Hepatocyte (in vitro differentiated cells): ENCODE measurements around the gene FAM124A. TPM values are rescaled to one million over a fixed set of nuclear protein-coding genes. Genes with fewer than 3 reads are reported as not detected.

Experiments used
- DNase-seq: peaks from one replicate; pipeline ENCODE4 v3.0.0-alpha.2; 2016; ENCODE audit warnings: low spot score
- H2AFZ ChIP-seq: fragments of 200-600 bp; sonication (generic); 2 replicates; pipeline ENCODE4 v1.6.0; 2016; ENCODE audit warnings: antibody characterized with exemption, mild to moderate bottlenecking
- H3K27ac ChIP-seq: fragments of 200-600 bp; sonication (generic); 2 replicates; pipeline ENCODE4 v1.5.1; 2016; ENCODE audit warnings: mild to moderate bottlenecking
- H3K27me3 ChIP-seq: fragments of 200-600 bp; sonication (generic); 2 replicates; pipeline ENCODE4 v1.6.1; 2016
- H3K36me3 ChIP-seq: fragments of 200-600 bp; sonication (generic); replicated peaks from 2 replicates; pipeline ENCODE4 v1.5.1; 2016; ENCODE audit warnings: low read depth; ENCODE audit not compliant: insufficient read depth
- H3K4me1 ChIP-seq: fragments of 200-600 bp; sonication (generic); 2 replicates; pipeline ENCODE4 v1.5.1; 2016; ENCODE audit warnings: mild to moderate bottlenecking, moderate library complexity; ENCODE audit not compliant: insufficient read depth
- H3K4me2 ChIP-seq: fragments of 200-600 bp; sonication (generic); 2 replicates; pipeline ENCODE4 v1.6.0; 2016
- H3K4me3 ChIP-seq: fragments of 200-600 bp; sonication (generic); 2 replicates; pipeline ENCODE4 v1.5.1; 2016; ENCODE audit warnings: mild to moderate bottlenecking
- H3K79me2 ChIP-seq: fragments of 200-600 bp; sonication (generic); 2 replicates; pipeline ENCODE4 v1.6.0; 2017; ENCODE audit warnings: mild to moderate bottlenecking
- H3K9me2 ChIP-seq: fragments of 200-600 bp; sonication (generic); replicated peaks from 2 replicates; pipeline ENCODE4 v1.6.0; 2017; ENCODE audit warnings: mild to moderate bottlenecking; ENCODE audit not compliant: insufficient read depth
- H3K9me3 ChIP-seq: fragments of 200-600 bp; sonication (generic); 2 replicates; pipeline ENCODE4 v1.5.1; 2016; ENCODE audit warnings: low read depth, mild to moderate bottlenecking
- H4K20me1 ChIP-seq: fragments of 200-600 bp; sonication (generic); 2 replicates; pipeline ENCODE4 v1.6.0; 2016; ENCODE audit warnings: mild to moderate bottlenecking; ENCODE audit not compliant: insufficient read depth, poor library complexity, severe bottlenecking
- EZH2 ChIP-seq: fragments of 200-600 bp; sonication (generic); IDR thresholded peaks from 2 replicates; pipeline ENCODE4 v1.6.1; 2016; ENCODE audit warnings: antibody characterized with exemption, mild to moderate bottlenecking, borderline replicate concordance
- EZH2phosphoT487 ChIP-seq: fragments of 200-600 bp; sonication (generic); IDR thresholded peaks from one replicate; pipeline ENCODE4 v1.6.1; 2018; ENCODE audit warnings: antibody characterized with exemption, mild to moderate bottlenecking, low read depth, moderate library complexity; ENCODE audit not compliant: unreplicated experiment, severe bottlenecking
- WGBS: methylation state at CpG from one replicate; pipeline ENCODE4 v1.1.6; 2016; ENCODE audit warnings: low lambda C conversion rate; ENCODE audit errors: missing lambda C conversion rate; 5-methylcytosine and 5-hydroxymethylcytosine counted together
- polyA plus RNA-seq: library from polyadenylated mRNA; unstranded; fragments of >200 nt; fragmentation: Nextera tagmentation; extraction: Ambion mirVana; gene quantifications from 2 replicates; pipeline ENCODE4 v1.2.1, GENCODE V29; 2016
- total RNA-seq: library from RNA; depleted of rRNA; stranded (reverse); fragments of >200 nt; gene quantifications from 2 replicates; pipeline ENCODE4 v1.2.3, GENCODE V29; 2014
- TF ChIP-seq, protein P1 (sequence below): fragments of 200-600 bp; sonication (generic); IDR thresholded peaks from 2 replicates; pipeline ENCODE4 v1.5.1; 2016; ENCODE audit warnings: antibody characterized with exemption, mild to moderate bottlenecking; ENCODE audit not compliant: poor library complexity

FAM124A gene
- total and polyA plus RNA-seq, 2 experiments from 2014 or later, result 0.60 to 1.7 TPM

DNA sequence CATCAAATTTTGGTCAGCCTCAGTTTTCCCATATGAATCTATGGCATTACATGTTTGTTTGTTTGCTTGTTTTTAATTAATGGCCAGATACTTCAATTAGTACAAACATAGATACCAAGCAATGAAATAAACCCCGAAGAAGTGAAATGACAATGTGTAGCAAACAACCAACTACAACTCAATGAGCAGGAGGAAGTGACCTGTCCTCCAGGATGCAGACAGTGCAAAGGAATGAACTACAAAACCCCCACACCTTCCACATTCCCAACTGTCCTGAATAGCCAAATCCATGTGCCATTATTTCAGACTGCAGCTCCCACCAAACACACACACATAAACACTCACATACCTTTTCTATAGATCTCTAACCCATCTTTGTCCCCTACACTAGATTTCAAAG is 45.0 kb upstream of the FAM124A start:
- Histone ChIP-seq H3K9me3 (no peaks in the 10 kb centered on the region), H4K20me1 (no peaks in the 10 kb centered on the region), H3K36me3 (no peaks in the 10 kb centered on the region), H3K27ac (no peak overlapping the region), H2AFZ (no peak overlapping the region), H3K4me2 (no peak overlapping the region), H3K27me3 (peaks cover 3% of the 10 kb centered on the region), H3K9me2 (no peaks in the 10 kb centered on the region), H3K4me1 (no peaks in the 10 kb centered on the region), H3K4me3 (no peak overlapping the region), H3K79me2 (no peaks in the 10 kb centered on the region)
- 94% methylated on average over 1 of the region's 1 CpG for WGBS
- DNase-seq, result no peak
- TF ChIP-seq EZH2phosphoT487, result no peak
- TF ChIP-seq, protein P1, sequence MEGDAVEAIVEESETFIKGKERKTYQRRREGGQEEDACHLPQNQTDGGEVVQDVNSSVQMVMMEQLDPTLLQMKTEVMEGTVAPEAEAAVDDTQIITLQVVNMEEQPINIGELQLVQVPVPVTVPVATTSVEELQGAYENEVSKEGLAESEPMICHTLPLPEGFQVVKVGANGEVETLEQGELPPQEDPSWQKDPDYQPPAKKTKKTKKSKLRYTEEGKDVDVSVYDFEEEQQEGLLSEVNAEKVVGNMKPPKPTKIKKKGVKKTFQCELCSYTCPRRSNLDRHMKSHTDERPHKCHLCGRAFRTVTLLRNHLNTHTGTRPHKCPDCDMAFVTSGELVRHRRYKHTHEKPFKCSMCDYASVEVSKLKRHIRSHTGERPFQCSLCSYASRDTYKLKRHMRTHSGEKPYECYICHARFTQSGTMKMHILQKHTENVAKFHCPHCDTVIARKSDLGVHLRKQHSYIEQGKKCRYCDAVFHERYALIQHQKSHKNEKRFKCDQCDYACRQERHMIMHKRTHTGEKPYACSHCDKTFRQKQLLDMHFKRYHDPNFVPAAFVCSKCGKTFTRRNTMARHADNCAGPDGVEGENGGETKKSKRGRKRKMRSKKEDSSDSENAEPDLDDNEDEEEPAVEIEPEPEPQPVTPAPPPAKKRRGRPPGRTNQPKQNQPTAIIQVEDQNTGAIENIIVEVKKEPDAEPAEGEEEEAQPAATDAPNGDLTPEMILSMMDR, result no peak
- no peak for TF ChIP-seq EZH2

DNA sequence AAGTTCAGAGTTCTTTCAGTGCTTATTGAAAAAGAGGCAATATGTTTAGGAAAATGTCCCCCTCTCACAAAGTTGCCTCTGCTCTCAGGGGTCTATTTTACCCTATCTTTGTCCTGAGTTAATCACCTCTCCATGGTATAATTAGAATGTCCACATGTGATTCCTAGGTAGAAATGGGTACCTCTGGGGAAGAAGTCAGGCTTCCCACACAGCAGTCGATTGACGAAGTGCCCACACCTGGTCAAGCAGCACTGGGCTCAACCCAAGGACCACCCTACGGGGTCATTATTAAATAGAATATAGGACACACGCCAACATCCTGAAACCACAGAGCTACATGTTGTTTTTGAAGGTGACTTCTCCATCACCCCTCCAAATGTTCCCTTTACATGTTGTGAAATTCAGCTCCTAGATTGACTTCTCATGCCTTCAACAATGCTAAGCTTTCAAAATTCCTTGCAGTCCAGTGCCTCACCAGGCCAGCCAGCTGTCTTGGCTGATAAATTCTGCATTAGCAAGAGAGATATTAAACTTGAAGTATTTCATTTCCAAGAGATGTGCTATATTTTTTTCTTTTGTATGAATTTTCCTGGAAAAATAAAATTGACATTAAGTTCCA is 43.6 kb upstream of the FAM124A start:
- no peaks in the 10 kb centered on the region for H4K20me1 ChIP-seq
- no peaks in the 10 kb centered on the region for H3K36me3 ChIP-seq
- H3K9me3 ChIP-seq, result no peaks in the 10 kb centered on the region
- H3K79me2 ChIP-seq, result no peaks in the 10 kb centered on the region
- no peak overlapping the region for H3K27ac ChIP-seq
- H3K27me3 ChIP-seq, result peaks cover 11% of the 10 kb centered on the region
- TF ChIP-seq, protein P1, result no peak
- TF ChIP-seq EZH2, result no peak
- no peak for TF ChIP-seq EZH2phosphoT487
- 94% methylated on average over 4 of the region's 4 CpGs for WGBS
- H2AFZ ChIP-seq, result no peak overlapping the region
- no peak overlapping the region for H3K4me3 ChIP-seq
- no peaks in the 10 kb centered on the region for H3K4me1 ChIP-seq
- no peaks in the 10 kb centered on the region for H3K9me2 ChIP-seq
- DNase-seq, result no peak
- no peak overlapping the region for H3K4me2 ChIP-seq

DNA sequence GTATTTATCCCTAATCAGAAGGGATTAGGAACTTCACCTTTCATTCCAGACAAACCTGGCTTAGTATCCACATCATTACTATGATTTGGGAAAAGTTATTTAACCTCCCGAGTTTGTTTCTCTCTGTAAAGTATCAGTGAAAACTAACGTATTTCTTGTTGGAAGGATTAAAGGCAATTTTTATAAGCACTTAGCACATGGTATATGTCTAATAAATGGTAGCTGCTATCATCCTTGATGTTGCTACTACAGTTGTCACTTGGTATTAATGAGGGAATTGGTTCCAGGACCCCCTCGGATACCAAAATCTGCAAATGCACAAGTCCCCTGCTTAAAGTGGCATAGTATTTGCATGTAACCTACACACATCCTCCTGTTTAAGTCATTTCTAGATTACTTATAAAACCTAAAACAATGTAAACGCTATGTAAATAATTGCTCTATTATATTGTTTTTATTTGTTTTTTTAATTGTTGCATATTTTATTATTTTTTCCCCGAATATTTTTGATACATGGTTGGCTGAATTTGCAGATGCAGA is 42.7 kb upstream of the FAM124A start:
- H3K79me2 ChIP-seq, result no peaks in the 10 kb centered on the region
- TF ChIP-seq EZH2, result no peak
- TF ChIP-seq EZH2phosphoT487, result no peak
- TF ChIP-seq, protein P1, result no peak
- H3K36me3 ChIP-seq, result no peaks in the 10 kb centered on the region
- no peak for DNase-seq
- no peak overlapping the region for H2AFZ ChIP-seq
- H3K27me3 ChIP-seq, result peaks cover 18% of the 10 kb centered on the region
- no peak overlapping the region for H3K4me3 ChIP-seq
- no peaks in the 10 kb centered on the region for H4K20me1 ChIP-seq
- 83% methylated on average over 5 of the region's 5 CpGs for WGBS
- H3K4me1 ChIP-seq, result no peaks in the 10 kb centered on the region
- H3K9me3 ChIP-seq, result no peaks in the 10 kb centered on the region
- no peak overlapping the region for H3K27ac ChIP-seq
- no peaks in the 10 kb centered on the region for H3K9me2 ChIP-seq
- no peak overlapping the region for H3K4me2 ChIP-seq
